ENCODE measurements around the gene PNPLA7. TPM values are rescaled to one million over a fixed set of nuclear protein-coding genes. Genes with fewer than 3 reads are reported as not detected.

Gene PNPLA7
- total and polyA plus RNA-seq, 2 of the 8 experiments (the other 6 are each of a cell fraction or from before 2014, with no cell fraction given), result 0.35 to 0.47 TPM

- H3K36me3 ChIP-seq (ENCODE audit: control insufficient read depth in 2 of 4, insufficient read depth in 4 of 4, low read length in 3 of 4), result no peaks in the 10 kb centered on the region
- H4K5ac ChIP-seq (ENCODE audit: insufficient read length, low read depth, low read length), result no peak overlapping the region
- no peak overlapping the region for H3K27ac ChIP-seq (ENCODE audit: low read depth, low read length)
- DNase-seq (ENCODE audit: low read depth in 1 of 2, low spot score in 2 of 2) (peak in 1 of 2 experiments; percentile 45), FAIRE-seq (no peak)
- H3K18ac ChIP-seq (ENCODE audit: extremely low read depth, low read length), result no peak overlapping the region
- no peak overlapping the region for H2BK120ac ChIP-seq (replicated peaks; ENCODE audit: low read depth, low read length)
- no peaks in the 10 kb centered on the region for H3K9me3 ChIP-seq (ENCODE audit: insufficient read depth in 2 of 2, low read depth in 1 of 2, low read length in 1 of 2)
- POLR2A ChIA-PET (ENCODE audit: partially characterized antibody), result no interaction called here
- H3K79me1 ChIP-seq (ENCODE audit: low read depth, low read length), result peaks cover 11% of the 10 kb centered on the region
- TF ChIP-seq GABPA (IDR thresholded peaks at IDR 0.05; ENCODE audit: borderline replicate concordance, insufficient read depth, low read length), result 0 out of 2 replicates have a peak, but pooled peaks have one; percentile 30
- TF ChIP-seq RFX5 (IDR thresholded peaks at IDR 0.05; ENCODE audit: borderline replicate concordance, low read depth, low read length), result no peak
- TF ChIP-seq SRF (IDR thresholded peaks at IDR 0.05; ENCODE audit: low read depth, low read length), result no peak
- no peak for TF ChIP-seq PHF8 (conservative IDR thresholded peaks at IDR 0.05; ENCODE audit: low read depth, low read length)
- no peak for TF ChIP-seq CTCF (IDR thresholded peaks at IDR 0.05; ENCODE audit: control extremely low read depth in 1 of 3, insufficient read depth in 1 of 3, low read depth in 1 of 3, low read length in 3 of 3)
- 95% methylated on average over 71 of the region's 99 CpGs; no CpG with 5 or more reads in 1 of the 2 experiments for WGBS, 2 experiments (ENCODE audit: extremely low coverage in 1 of 2, insufficient coverage in 1 of 2, insufficient read length in 1 of 2, insufficient replicate concordance in 2 of 2, low coverage in 1 of 2, low lambda C conversion rate in 2 of 2, missing lambda C conversion rate in 1 of 2)
- no peak overlapping the region for H2BK5ac ChIP-seq (ENCODE audit: low read depth, low read length)
- no peaks in the 10 kb centered on the region; a peak in 1 of 7 replicates for H3K4me1 ChIP-seq (replicated peaks in 1 of 4; ENCODE audit: control insufficient read depth in 3 of 4, insufficient read depth in 4 of 4, low read length in 3 of 4)
- H2AFZ ChIP-seq (ENCODE audit: low read length), result no peak overlapping the region
- H2BK12ac ChIP-seq (ENCODE audit: low read depth, low read length), result no peak overlapping the region
- peaks cover 3% of the 10 kb centered on the region; the same call in 1 of the 2 replicates for H3K23me2 ChIP-seq (ENCODE audit: low read depth, low read length)
- no peak overlapping the region for H3K9ac ChIP-seq (replicated peaks in 1 of 4; ENCODE audit: extremely low read depth in 1 of 4, low read depth in 3 of 4, low read length in 3 of 4)
- no peak overlapping the region for H3K56ac ChIP-seq (replicated peaks; ENCODE audit: insufficient read length, low read depth, low read length)
- no peak overlapping the region for H2BK20ac ChIP-seq (ENCODE audit: low read length)
- peak overlapping the region; percentile 51 for H4K8ac ChIP-seq (ENCODE audit: extremely low read depth, insufficient read depth, low read length)
- no peak overlapping the region for H3K4me3 ChIP-seq (ENCODE audit: extremely low read depth in 1 of 4, insufficient read depth in 2 of 4, low read depth in 3 of 4, low read length in 4 of 4)
- H3K27me3 ChIP-seq (replicated peaks in 1 of 4; ENCODE audit: control insufficient read depth in 3 of 4, extremely low read depth in 1 of 4, insufficient read depth in 3 of 4, low read length in 3 of 4), result no peaks in the 10 kb centered on the region
- H4K20me1 ChIP-seq (replicated peaks in 1 of 2; ENCODE audit: control insufficient read depth in 1 of 2, insufficient read depth in 2 of 2, low read length in 2 of 2), result peaks cover 0 to 2% of the 10 kb centered on the region in 2 experiments
- CTCF ChIA-PET (ENCODE audit: partially characterized antibody), result interaction anchor here (0.8 to 1.4 kb wide), 5 partner anchors 10 to 131 kb away, joined by 3 to 5 read pairs (median 4); partner anchors contain the start of gene NRARP
- H3K4me2 ChIP-seq (ENCODE audit: insufficient read depth in 1 of 2, low read depth in 2 of 2, low read length in 2 of 2), result no peak overlapping the region
- H3K14ac ChIP-seq (ENCODE audit: insufficient read length), result no peak overlapping the region
- no peak overlapping the region for H3K23ac ChIP-seq (ENCODE audit: insufficient read length)
- peaks cover 0 to 5% of the 10 kb centered on the region in 2 experiments; a peak in 1 of 4 replicates for H3K79me2 ChIP-seq (ENCODE audit: control insufficient read depth in 1 of 2, insufficient read depth in 2 of 2, low read length in 2 of 2)
- H3K4ac ChIP-seq (replicated peaks; ENCODE audit: insufficient read length, low read depth, low read length), result no peak overlapping the region
- no peak overlapping the region for H2BK15ac ChIP-seq (ENCODE audit: low read length)
- H2AK5ac ChIP-seq (ENCODE audit: low read depth, low read length), result no peak overlapping the region
- no peak overlapping the region for H4K91ac ChIP-seq (replicated peaks; ENCODE audit: insufficient read length, low read length)
These were observed 132.8 kb downstream of the PNPLA7 start for GRCh38 chr9:137417161-137418021.

Measured in H1 (cell line).